Panc1 (cell line): Measurements from ENCODE around the gene TTC39B. TPM values are rescaled to one million over a fixed set of nuclear protein-coding genes. Genes with fewer than 3 reads are reported as not detected.

Experiments used
- ATAC-seq: fragments of 200-7000 bp; cut with Tn5 transposase; 2 replicates; pipeline ENCODE4 v1.9.1; 2020; ENCODE audit warnings: mild to moderate bottlenecking, moderate library complexity
- BruUV-seq: library from RNA; stranded (reverse); fragments of 400-500 nt; replicated peaks from 2 replicates; lab custom pipeline; 2021; lab: Mats Ljungman, UMichigan
- CTCF ChIA-PET: fragments of 300-600 bp; sonication (Branson Sonifier 250); formaldehyde crosslinking; loops from one replicate; lab custom pipeline; 2022; ENCODE audit warnings: antibody characterized with exemption; lab: Charles Lee
- POLR2A ChIA-PET: fragments of 300-600 bp; sonication (Branson Sonifier 250); formaldehyde crosslinking; loops from one replicate; lab custom pipeline; 2022; ENCODE audit warnings: antibody characterized with exemption; lab: Charles Lee
- DNase-seq: peaks from one replicate; pipeline ENCODE4 v3.0.0-alpha.2; 2010; ENCODE audit warnings: low read depth, low spot score
- H3K27ac ChIP-seq: 2 replicates; pipeline ENCODE4 v1.5.1; 2011; ENCODE audit warnings: mild to moderate bottlenecking, low read length, inconsistent platforms
- H3K27me3 ChIP-seq: fragments of 200-500 bp; sonication (Bioruptor generic); 2 replicates; pipeline ENCODE4 v1.6.0; 2014; ENCODE audit warnings: low read length, inconsistent platforms; ENCODE audit not compliant: control insufficient read depth, insufficient read depth
- H3K36me3 ChIP-seq: fragments of 200-500 bp; sonication (Bioruptor generic); 2 replicates; pipeline ENCODE4 v1.5.1; 2014; ENCODE audit warnings: inconsistent platforms, mild to moderate bottlenecking, low read length, moderate library complexity; ENCODE audit not compliant: control insufficient read depth, insufficient read depth
- H3K4me1 ChIP-seq: 2 replicates; pipeline ENCODE4 v1.5.1; 2011; ENCODE audit warnings: inconsistent platforms, mild to moderate bottlenecking, low read length, moderate library complexity; ENCODE audit not compliant: control insufficient read depth, insufficient read depth
- H3K4me3 ChIP-seq, 2 experiments: 2 replicates each; pipeline ENCODE4 v1.5.1; 2011 to 2012; ENCODE audit warnings: low read depth in 2 of 2, low read length in 2 of 2, mild to moderate bottlenecking in 2 of 2, inconsistent platforms in 1 of 2, moderate library complexity in 1 of 2
- H3K9me3 ChIP-seq: fragments of 200-500 bp; sonication (Bioruptor generic); 2 replicates; pipeline ENCODE4 v1.5.1; 2014; ENCODE audit warnings: low read depth, mild to moderate bottlenecking, inconsistent platforms, low read length, moderate library complexity; ENCODE audit not compliant: control insufficient read depth, insufficient read depth
- CTCF ChIP-seq: fragments of 450-650 bp; IDR thresholded peaks from 2 replicates; pipeline ENCODE4 v1.5.1; 2017; ENCODE audit warnings: mild to moderate bottlenecking
- POLR2AphosphoS5 ChIP-seq: IDR thresholded peaks from 2 replicates; pipeline ENCODE4 v1.6.1; 2012; ENCODE audit warnings: mild to moderate bottlenecking, low read depth, low read length, moderate library complexity
- REST ChIP-seq, 2 experiments: IDR thresholded peaks; 2 replicates each; pipeline ENCODE4 v1.6.1; 2011 to 2012; ENCODE audit warnings: low read depth in 2 of 2, control low read depth in 1 of 2, low read length in 1 of 2, mild to moderate bottlenecking in 1 of 2, moderate library complexity in 1 of 2; ENCODE audit not compliant: insufficient read depth in 1 of 2
- SIN3A ChIP-seq: IDR thresholded peaks from 2 replicates; pipeline ENCODE4 v1.6.1; 2012; ENCODE audit warnings: low read depth, mild to moderate bottlenecking, low read length, moderate library complexity, borderline replicate concordance; ENCODE audit not compliant: insufficient read depth
- TCF7L2 ChIP-seq: IDR thresholded peaks from 2 replicates; pipeline ENCODE4 v1.6.1; 2011; ENCODE audit warnings: mild to moderate bottlenecking, low read depth, low read length, inconsistent platforms
- in situ Hi-C: cut with HindIII; loops from 2 replicates; pipeline ENCODE4 v1.10.0; 2016; ENCODE audit warnings: low sequenced_read_pairs, low pct_unique_long_range_greater_than_20kb
- intact Hi-C: fragments of 100-400 bp; cut with micrococcal nuclease; formaldehyde crosslinking; loops from one replicate; pipeline ENCODE4 v1.10.0; 2022; ENCODE audit not compliant: unreplicated experiment
- total RNA-seq: library from RNA; stranded (reverse); gene quantifications from one replicate; pipeline ENCODE4 v1.2.1, GENCODE V29; 2021; ENCODE audit not compliant: unreplicated experiment

TTC39B gene
- total RNA-seq, 1 experiment from 2014 or later = 1.6 TPM

GRCh38 chr9:15249981-15250380 lies 57.0 kb downstream of the TTC39B start:
- DNase-seq (no peak), ATAC-seq (no peak)
- no TSS peak for BruUV-seq
- H3K4me1 ChIP-seq = no peaks in the 10 kb centered on the region
- CTCF ChIA-PET = no interaction called here
- in situ Hi-C loops (no loop called here), intact Hi-C loops (no loop called here)
- POLR2A ChIA-PET = no interaction called here
- H3K9me3 ChIP-seq = no peaks in the 10 kb centered on the region
- H3K36me3 ChIP-seq = no peaks in the 10 kb centered on the region
- TF ChIP-seq POLR2AphosphoS5 (no peak), REST (IDR thresholded peaks at IDR 0.05; ENCODE audit: insufficient read depth in 1 of 2, low read depth in 2 of 2, low read length in 1 of 2) (no peak), CTCF (no peak), TCF7L2 (no peak), SIN3A (no peak)
- H3K27ac ChIP-seq = no peak overlapping the region
- no peaks in the 10 kb centered on the region for H3K27me3 ChIP-seq
- no peak overlapping the region for H3K4me3 ChIP-seq

- Histone ChIP-seq H3K27ac (no peak overlapping the region), H3K4me1 (no peaks in the 10 kb centered on the region), H3K9me3 (no peaks in the 10 kb centered on the region), H3K27me3 (no peaks in the 10 kb centered on the region), H3K4me3 (no peak overlapping the region), H3K36me3 (no peaks in the 10 kb centered on the region)
- ChIA-PET POLR2A (no interaction called here), CTCF (no interaction called here)
- intact Hi-C loops = no loop called here
- no TSS peak for BruUV-seq
- in situ Hi-C loops = no loop called here
- no peak for TF ChIP-seq TCF7L2
- no peak for TF ChIP-seq SIN3A
- TF ChIP-seq POLR2AphosphoS5 = no peak
- TF ChIP-seq REST (IDR thresholded peaks at IDR 0.05; ENCODE audit: insufficient read depth in 1 of 2, low read depth in 2 of 2, low read length in 1 of 2) = no peak
- TF ChIP-seq CTCF = no peak
- DNase-seq (no peak), ATAC-seq (no peak)
Observed at GRCh38 chr9:15249042-15249818, 57.8 kb downstream of the TTC39B start.
